Stimulated activated naive CD8-positive, alpha-beta T cell treated with anti-CD3 and anti-CD28 coated beads, Interleukin-15, amount 100 ng/mL, for 72 hours (primary cell): ENCODE data around the gene ADORA2A.

Experiments
- ATAC-seq: fragments of 150-1000 bp; cut with Tn5 transposase; 2 replicates; pipeline ENCODE4 v1.10.0; 2021; ENCODE audit warnings: mild to moderate bottlenecking, moderate library complexity
- DNase-seq, 2 donors: peaks; one replicate each; pipeline ENCODE4 v3.0.0; 2021 to 2022
- H3K27ac Mint-ChIP-seq, 2 donors: one replicate each; pipeline ENCODE4 v1.8.0; 2022; ENCODE audit warnings: mild to moderate bottlenecking in 2 of 2, mixed read lengths in 2 of 2, moderate library complexity in 2 of 2
- H3K27me3 Mint-ChIP-seq: one replicate; pipeline ENCODE4 v1.8.0; 2022; ENCODE audit warnings: mixed read lengths
- H3K4me1 Mint-ChIP-seq: one replicate; pipeline ENCODE4 v1.8.0; 2022; ENCODE audit warnings: mild to moderate bottlenecking, mixed read lengths
- H3K4me3 Mint-ChIP-seq, 2 donors: one replicate each; pipeline ENCODE4 v1.8.0; 2022; ENCODE audit warnings: mild to moderate bottlenecking in 2 of 2, mixed read lengths in 2 of 2, moderate library complexity in 1 of 2
- H3K9me3 Mint-ChIP-seq, 2 donors: one replicate each; pipeline ENCODE4 v1.8.0; 2022; ENCODE audit warnings: mixed read lengths in 2 of 2

Gene ADORA2A

DNA sequence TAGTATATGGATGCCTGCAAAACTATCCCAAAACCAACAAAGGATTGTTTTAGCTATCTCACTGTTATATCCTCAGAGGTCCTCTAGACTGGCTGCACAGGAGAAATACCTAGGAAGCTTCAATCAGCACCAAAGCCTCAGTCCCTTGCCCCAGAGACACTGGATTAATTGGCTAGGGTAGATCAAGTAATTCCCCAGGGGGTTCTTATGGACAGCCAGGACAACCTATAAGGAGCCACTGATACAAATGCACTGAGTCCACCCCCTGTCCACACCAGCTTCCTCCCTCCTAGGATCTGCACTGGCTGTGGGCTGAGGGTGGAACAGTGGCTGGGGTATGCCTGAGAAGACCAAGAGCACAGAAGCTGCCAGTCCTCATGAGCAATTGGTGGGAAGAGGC, 16.3 kb downstream of the ADORA2A start:
- Mint-ChIP-seq H3K27me3 (no peaks in the 10 kb centered on the region), H3K4me1 (peaks cover 75% of the 10 kb centered on the region), H3K27ac (peak overlapping the region in 1 of 2 donors; percentile 82), H3K4me3 (no peak overlapping the region), H3K9me3 (no peaks in the 10 kb centered on the region)
- ATAC-seq, result no peak
- DNase-seq, result no peak

DNA sequence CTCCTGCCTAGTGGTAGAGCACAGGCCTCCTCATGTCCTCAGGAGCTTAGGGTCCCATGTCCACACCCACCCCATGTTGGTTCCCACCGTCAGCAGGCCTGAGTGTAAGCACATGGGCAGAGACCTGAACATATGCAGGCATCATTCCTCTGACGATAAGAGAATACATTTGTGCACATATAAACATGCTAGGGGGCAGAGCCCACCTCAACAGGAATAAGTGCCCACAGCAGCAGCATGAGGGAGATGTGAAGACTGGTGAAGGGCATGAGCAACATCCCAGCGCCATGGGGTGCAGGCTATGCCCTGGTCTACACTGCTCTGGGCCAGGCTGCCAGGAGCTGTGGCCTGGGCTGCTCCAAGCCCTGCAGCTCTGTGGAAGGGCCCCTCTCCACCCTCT, 16.9 kb downstream of the ADORA2A start:
- DNase-seq (no peak), ATAC-seq (no peak)
- Mint-ChIP-seq H3K4me1 (peaks cover 71% of the 10 kb centered on the region), H3K9me3 (no peaks in the 10 kb centered on the region), H3K4me3 (no peak overlapping the region), H3K27me3 (no peaks in the 10 kb centered on the region), H3K27ac (peak overlapping the region in 1 of 2 donors; percentile 58)

GRCh38 chr22:24444729-24445466, 17.5 kb downstream of the ADORA2A start:
- ATAC-seq (peak; percentile 5), DNase-seq (no peak)
- Mint-ChIP-seq H3K9me3 (no peaks in the 10 kb centered on the region), H3K4me1 (peaks cover 67% of the 10 kb centered on the region), H3K27me3 (no peaks in the 10 kb centered on the region), H3K4me3 (peak overlapping the region in 1 of 2 donors; percentile 13), H3K27ac (peak overlapping the region; percentile 69 to 83)

DNA sequence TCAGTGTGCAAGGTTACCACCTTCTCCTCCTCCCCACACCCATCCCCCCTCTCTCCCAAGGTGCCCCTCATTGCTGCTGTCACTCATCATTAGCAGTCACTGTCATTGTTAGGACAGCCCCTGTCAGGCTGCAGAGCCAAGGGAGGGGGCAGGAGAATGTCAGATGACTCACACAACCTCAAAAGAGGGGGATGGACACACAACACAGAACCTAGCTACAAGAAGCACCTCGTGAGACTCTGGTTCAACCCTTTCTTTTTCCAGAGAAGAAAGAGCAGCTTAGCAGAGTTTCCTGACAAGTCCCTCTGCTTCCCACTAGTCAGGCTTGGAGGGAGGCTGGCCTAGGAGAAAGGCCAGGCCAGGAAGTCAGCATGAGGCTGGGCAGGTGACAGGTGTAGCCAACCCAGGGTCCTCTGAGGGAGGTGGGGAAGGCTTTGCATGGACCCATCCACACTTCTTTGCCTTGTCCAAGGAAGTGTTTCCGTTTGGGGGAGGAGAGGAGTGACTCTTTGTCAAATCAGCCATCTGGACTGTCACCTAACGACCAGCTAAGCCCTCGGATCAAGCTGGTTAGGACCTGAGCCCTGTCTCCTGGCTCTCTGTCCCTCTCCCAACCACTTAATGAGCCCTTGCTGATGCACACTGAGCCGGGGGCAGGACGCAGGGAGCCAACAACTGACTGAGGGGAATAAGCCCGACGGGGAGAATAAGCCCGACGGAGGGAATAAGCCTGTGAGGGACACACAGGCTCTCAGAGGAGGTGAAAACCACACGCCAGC, 18.3 kb downstream of the ADORA2A start:
- peak in 1 of 2 donors; percentile 38 for DNase-seq
- Mint-ChIP-seq H3K4me1 (peaks cover 67% of the 10 kb centered on the region), H3K4me3 (peak overlapping the region in 1 of 2 donors; percentile 13), H3K9me3 (no peaks in the 10 kb centered on the region), H3K27ac (peak overlapping the region; percentile 24 to 46), H3K27me3 (no peaks in the 10 kb centered on the region)
- peak; percentile 84 for ATAC-seq

GRCh38 chr22:24446260-24446611, 18.8 kb downstream of the ADORA2A start:
- Mint-ChIP-seq H3K4me3 (no peak overlapping the region), H3K9me3 (no peaks in the 10 kb centered on the region), H3K27ac (peak overlapping the region in 1 of 2 donors; percentile 24), H3K27me3 (no peaks in the 10 kb centered on the region), H3K4me1 (peaks cover 63% of the 10 kb centered on the region)
- DNase-seq (no peak), ATAC-seq (no peak)

- H3K27me3 Mint-ChIP-seq, result no peaks in the 10 kb centered on the region
- no peak for ATAC-seq
- no peak for DNase-seq
- H3K4me1 Mint-ChIP-seq, result peaks cover 20% of the 10 kb centered on the region
- no peaks in the 10 kb centered on the region for H3K9me3 Mint-ChIP-seq
- no peak overlapping the region for H3K4me3 Mint-ChIP-seq
- no peak overlapping the region for H3K27ac Mint-ChIP-seq
Measured at GRCh38 chr22:24450610-24451009, 23.2 kb downstream of the ADORA2A start.

GRCh38 chr22:24451162-24451561, 23.8 kb downstream of the ADORA2A start:
- Mint-ChIP-seq H3K4me1 (peaks cover 14% of the 10 kb centered on the region), H3K4me3 (no peak overlapping the region), H3K27me3 (no peaks in the 10 kb centered on the region), H3K9me3 (no peaks in the 10 kb centered on the region), H3K27ac (no peak overlapping the region)
- DNase-seq (no peak), ATAC-seq (no peak)

DNA sequence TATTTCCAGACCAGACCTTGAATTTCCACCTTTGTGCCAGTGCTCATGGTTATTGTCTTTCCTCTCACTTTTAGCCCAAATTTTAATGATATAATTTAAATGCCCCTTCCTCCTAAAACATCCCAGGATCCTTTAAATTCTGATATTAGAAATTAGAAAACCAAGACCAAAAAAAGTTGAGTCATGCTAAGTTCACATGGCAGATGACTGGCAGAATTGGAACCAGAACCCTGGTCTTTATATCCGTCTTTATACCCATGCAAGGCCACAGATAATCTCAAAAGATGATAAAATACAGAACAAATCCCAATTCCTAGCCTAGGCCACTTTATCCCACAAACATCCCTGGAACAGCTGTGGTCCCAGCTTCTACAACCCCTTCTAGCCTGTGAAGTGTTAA, 26.5 kb downstream of the ADORA2A start:
- ATAC-seq, result no peak
- H3K4me3 Mint-ChIP-seq, result no peak overlapping the region
- DNase-seq, result no peak
- H3K27me3 Mint-ChIP-seq, result no peaks in the 10 kb centered on the region
- H3K27ac Mint-ChIP-seq, result no peak overlapping the region
- H3K9me3 Mint-ChIP-seq, result no peaks in the 10 kb centered on the region
- H3K4me1 Mint-ChIP-seq, result peaks cover 12% of the 10 kb centered on the region

GRCh38 chr22:24455039-24455438, 27.6 kb downstream of the ADORA2A start:
- no peaks in the 10 kb centered on the region for H3K27me3 Mint-ChIP-seq
- DNase-seq (no peak), ATAC-seq (no peak)
- H3K4me3 Mint-ChIP-seq, result no peak overlapping the region
- peaks cover 8% of the 10 kb centered on the region for H3K4me1 Mint-ChIP-seq
- H3K27ac Mint-ChIP-seq, result no peak overlapping the region
- H3K9me3 Mint-ChIP-seq, result no peaks in the 10 kb centered on the region

- peaks cover 5% of the 10 kb centered on the region for H3K4me1 Mint-ChIP-seq
- no peak for DNase-seq
- no peak overlapping the region for H3K4me3 Mint-ChIP-seq
- ATAC-seq, result no peak
- H3K9me3 Mint-ChIP-seq, result no peaks in the 10 kb centered on the region
- no peaks in the 10 kb centered on the region for H3K27me3 Mint-ChIP-seq
- peak overlapping the region in 1 of 2 donors; percentile 77 for H3K27ac Mint-ChIP-seq
Measured at GRCh38 chr22:24455751-24456426, 28.5 kb downstream of the ADORA2A start.

- Mint-ChIP-seq H3K4me1 (peaks cover 6% of the 10 kb centered on the region), H3K27ac (peak overlapping the region in 1 of 2 donors; percentile 9), H3K27me3 (no peaks in the 10 kb centered on the region), H3K9me3 (no peaks in the 10 kb centered on the region), H3K4me3 (no peak overlapping the region)
- DNase-seq (no peak), ATAC-seq (no peak)
Measured at GRCh38 chr22:24457894-24458420, 30.6 kb downstream of the ADORA2A start.

DNA sequence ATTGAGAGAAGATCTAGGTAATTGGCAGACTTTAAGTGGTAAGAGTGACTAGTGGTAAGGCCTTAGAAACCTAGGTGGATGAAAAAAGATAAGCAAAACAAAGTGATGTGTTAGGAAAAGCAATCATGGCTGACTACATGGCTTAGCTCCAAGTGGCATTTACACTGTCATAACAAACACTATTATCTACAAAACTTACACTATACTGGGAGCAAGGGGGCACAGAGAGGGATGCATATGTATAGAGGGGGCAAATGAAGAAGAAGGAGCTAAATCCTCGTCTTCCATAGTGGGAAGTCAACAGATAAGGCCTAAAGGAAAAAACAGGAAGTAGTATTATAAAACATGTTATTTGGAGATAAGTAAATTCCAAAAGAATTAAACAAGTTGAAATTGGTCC, 32.5 kb downstream of the ADORA2A start:
- H3K27ac Mint-ChIP-seq, result no peak overlapping the region
- ATAC-seq, result no peak

GRCh38 chr22:24460418-24461089, 33.2 kb downstream of the ADORA2A start:
- Mint-ChIP-seq H3K27me3 (no peaks in the 10 kb centered on the region), H3K9me3 (no peaks in the 10 kb centered on the region), H3K27ac (no peak overlapping the region), H3K4me1 (peaks cover 10% of the 10 kb centered on the region), H3K4me3 (no peak overlapping the region)
- peak; percentile 59 for ATAC-seq
- DNase-seq, result no peak

More for the DNA sequence above, 32.5 kb downstream of the ADORA2A start:
- no peak for DNase-seq
- peaks cover 6% of the 10 kb centered on the region for H3K4me1 Mint-ChIP-seq
- H3K4me3 Mint-ChIP-seq, result no peak overlapping the region
- H3K9me3 Mint-ChIP-seq, result no peaks in the 10 kb centered on the region
- no peaks in the 10 kb centered on the region for H3K27me3 Mint-ChIP-seq

DNA sequence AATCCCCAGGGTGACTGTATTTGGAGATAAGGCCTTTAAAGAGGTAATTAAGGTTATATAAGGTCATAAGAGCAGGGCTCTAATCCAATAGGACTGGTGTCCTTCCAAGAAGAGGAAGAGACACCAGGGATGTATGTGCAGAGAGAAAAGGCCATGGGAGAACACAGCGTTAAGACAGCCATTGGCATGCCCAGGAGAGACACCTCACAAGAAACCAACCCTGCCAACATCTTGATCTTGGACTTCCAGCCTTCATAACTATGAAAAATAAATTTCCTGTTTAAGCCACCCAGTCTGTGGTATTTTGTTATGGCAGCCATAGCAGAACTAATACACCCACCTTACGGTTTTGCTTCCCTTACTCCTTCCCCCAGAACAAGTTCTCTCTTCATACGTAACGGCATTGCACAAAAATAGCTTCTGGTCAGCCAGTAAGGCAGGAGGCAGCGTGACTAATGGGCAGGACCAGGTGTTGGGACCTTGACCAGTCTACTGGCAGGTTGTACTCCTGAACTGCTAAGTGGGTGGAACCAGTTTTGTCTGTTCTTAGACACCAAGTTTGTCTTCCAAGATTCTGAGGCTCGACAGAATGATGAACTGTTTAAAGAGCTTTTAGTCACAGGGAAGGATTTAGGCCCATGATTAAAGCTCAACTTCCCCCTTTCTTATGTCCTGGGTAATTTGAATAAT, 35.8 kb downstream of the ADORA2A start:
- no peaks in the 10 kb centered on the region for H3K9me3 Mint-ChIP-seq
- H3K4me3 Mint-ChIP-seq, result no peak overlapping the region
- peaks cover 29% of the 10 kb centered on the region for H3K4me1 Mint-ChIP-seq
- H3K27me3 Mint-ChIP-seq, result no peaks in the 10 kb centered on the region
- no peak for ATAC-seq
- DNase-seq, result no peak
- H3K27ac Mint-ChIP-seq, result no peak overlapping the region

GRCh38 chr22:24465566-24465965, 38.2 kb downstream of the ADORA2A start:
- Mint-ChIP-seq H3K4me3 (no peak overlapping the region), H3K27me3 (no peaks in the 10 kb centered on the region), H3K27ac (no peak overlapping the region), H3K4me1 (peaks cover 27% of the 10 kb centered on the region), H3K9me3 (no peaks in the 10 kb centered on the region)
- ATAC-seq (no peak), DNase-seq (no peak)
